OCI-LY3 (cell line): ENCODE measurements around the gene NLGN1.

Experiments
- CTCF ChIP-seq: fragments of 200-600, 300-600 bp; sonication (generic); IDR thresholded peaks from 2 replicates; pipeline ENCODE4 v1.5.1; 2014; ENCODE audit warnings: antibody characterized with exemption, low read length, low read depth
- EZH2phosphoT487 ChIP-seq: fragments of 200-600 bp; shearing (Covaris generic); IDR thresholded peaks from 2 replicates; pipeline ENCODE4 v1.6.1; 2018; ENCODE audit warnings: antibody characterized with exemption, mixed run types, low read depth

GRCh38 chr3:173589116-173589515 lies 191.6 kb downstream of the NLGN1 start:
- TF ChIP-seq CTCF (no peak), EZH2phosphoT487 (no peak)
